ENCODE data around the gene MED27.

Gene MED27

DNA sequence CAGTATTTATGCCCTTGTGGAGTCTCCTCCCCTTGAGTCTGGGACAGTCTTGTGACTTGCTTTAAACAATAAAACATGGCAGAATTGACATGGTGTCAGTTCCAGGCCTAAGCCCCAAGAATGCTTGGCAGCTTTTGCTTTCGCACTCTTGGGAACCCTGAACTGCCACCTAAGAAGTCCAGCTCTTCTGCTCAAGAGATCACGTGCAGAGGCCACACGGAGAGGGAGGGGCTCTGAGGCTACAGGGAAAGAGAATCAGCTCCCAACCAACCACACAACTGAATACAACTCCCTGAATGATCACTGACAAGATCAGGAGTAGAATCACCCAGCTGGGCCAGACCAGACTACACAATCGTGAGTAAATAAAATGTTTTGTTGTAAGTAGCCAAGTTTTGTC lies 97.6 kb downstream of the MED27 start:
- no peak for DNase-seq (ENCODE audit: low read depth in 1 of 2, low spot score in 1 of 2)
- Histone ChIP-seq H3K27me3 (ENCODE audit: insufficient read depth, poor library complexity, severe bottlenecking) (no peaks in the 10 kb centered on the region), H3K27ac (replicated peaks) (no peak overlapping the region), H3K4me3 (replicated peaks; ENCODE audit: insufficient read depth, low read length) (no peak overlapping the region)
- TF ChIP-seq GABPA (IDR thresholded peaks at IDR 0.05; ENCODE audit: low read depth) (no peak), POLR2AphosphoS5 (IDR thresholded peaks at IDR 0.05; ENCODE audit: low read depth) (no peak), CTCF (IDR thresholded peaks at IDR 0.05; ENCODE audit: insufficient read depth, low read length) (no peak), SPI1 (IDR thresholded peaks at IDR 0.05; ENCODE audit: borderline replicate concordance, low read depth) (no peak)
- TF ChIP-seq, protein P1, sequence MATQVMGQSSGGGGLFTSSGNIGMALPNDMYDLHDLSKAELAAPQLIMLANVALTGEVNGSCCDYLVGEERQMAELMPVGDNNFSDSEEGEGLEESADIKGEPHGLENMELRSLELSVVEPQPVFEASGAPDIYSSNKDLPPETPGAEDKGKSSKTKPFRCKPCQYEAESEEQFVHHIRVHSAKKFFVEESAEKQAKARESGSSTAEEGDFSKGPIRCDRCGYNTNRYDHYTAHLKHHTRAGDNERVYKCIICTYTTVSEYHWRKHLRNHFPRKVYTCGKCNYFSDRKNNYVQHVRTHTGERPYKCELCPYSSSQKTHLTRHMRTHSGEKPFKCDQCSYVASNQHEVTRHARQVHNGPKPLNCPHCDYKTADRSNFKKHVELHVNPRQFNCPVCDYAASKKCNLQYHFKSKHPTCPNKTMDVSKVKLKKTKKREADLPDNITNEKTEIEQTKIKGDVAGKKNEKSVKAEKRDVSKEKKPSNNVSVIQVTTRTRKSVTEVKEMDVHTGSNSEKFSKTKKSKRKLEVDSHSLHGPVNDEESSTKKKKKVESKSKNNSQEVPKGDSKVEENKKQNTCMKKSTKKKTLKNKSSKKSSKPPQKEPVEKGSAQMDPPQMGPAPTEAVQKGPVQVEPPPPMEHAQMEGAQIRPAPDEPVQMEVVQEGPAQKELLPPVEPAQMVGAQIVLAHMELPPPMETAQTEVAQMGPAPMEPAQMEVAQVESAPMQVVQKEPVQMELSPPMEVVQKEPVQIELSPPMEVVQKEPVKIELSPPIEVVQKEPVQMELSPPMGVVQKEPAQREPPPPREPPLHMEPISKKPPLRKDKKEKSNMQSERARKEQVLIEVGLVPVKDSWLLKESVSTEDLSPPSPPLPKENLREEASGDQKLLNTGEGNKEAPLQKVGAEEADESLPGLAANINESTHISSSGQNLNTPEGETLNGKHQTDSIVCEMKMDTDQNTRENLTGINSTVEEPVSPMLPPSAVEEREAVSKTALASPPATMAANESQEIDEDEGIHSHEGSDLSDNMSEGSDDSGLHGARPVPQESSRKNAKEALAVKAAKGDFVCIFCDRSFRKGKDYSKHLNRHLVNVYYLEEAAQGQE (IDR thresholded peaks at IDR 0.05; ENCODE audit: insufficient replicate concordance, low read depth): no peak

GRCh38 chr9:131981116-131981776 lies 98.4 kb downstream of the MED27 start:
- TF ChIP-seq GABPA (IDR thresholded peaks at IDR 0.05; ENCODE audit: low read depth): no peak
- TF ChIP-seq CTCF (IDR thresholded peaks at IDR 0.05; ENCODE audit: insufficient read depth, low read length): no peak
- TF ChIP-seq POLR2AphosphoS5 (IDR thresholded peaks at IDR 0.05; ENCODE audit: low read depth): no peak
- TF ChIP-seq, protein P1 (IDR thresholded peaks at IDR 0.05; ENCODE audit: insufficient replicate concordance, low read depth): no peak
- TF ChIP-seq SPI1 (IDR thresholded peaks at IDR 0.05; ENCODE audit: borderline replicate concordance, low read depth): no peak
- Histone ChIP-seq H3K27ac (replicated peaks) (no peak overlapping the region), H3K4me3 (replicated peaks; ENCODE audit: insufficient read depth, low read length) (no peak overlapping the region), H3K27me3 (ENCODE audit: insufficient read depth, poor library complexity, severe bottlenecking) (no peaks in the 10 kb centered on the region)
- DNase-seq (ENCODE audit: low read depth in 1 of 2, low spot score in 1 of 2): no peak

DNA sequence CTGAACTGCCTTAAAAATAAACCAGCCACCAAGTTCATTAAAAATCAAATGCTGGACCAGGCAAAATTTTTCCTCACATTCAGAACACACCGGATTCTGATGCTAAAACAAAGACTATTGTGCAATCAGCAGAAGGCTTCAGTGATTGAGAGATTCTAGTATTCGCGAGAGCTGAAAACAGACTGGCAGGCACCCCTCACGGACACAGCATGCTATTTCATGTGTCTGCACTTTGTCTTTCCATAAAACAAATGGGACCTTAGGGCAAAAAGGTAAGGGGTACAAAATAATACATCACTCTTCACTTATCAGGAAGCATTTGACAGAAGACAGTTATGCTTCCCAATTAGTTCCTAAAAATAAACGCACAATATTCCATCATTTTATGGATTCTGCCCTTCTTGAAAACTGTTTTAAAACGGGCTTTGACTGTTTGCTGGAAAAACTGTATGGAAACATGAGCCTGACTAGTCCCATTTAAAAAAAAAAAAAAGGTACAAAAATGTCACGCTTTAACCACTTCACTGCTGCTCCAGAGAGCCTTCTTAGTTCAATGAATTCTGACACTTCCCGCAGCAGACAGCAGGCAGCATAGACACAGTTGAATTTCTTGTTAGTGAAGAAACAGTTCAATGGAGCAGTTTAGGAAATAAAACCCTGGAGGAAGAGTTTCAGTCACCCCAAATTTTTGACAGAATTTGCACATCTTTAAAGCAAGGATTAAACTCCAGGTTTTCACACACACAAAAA lies 99.2 kb downstream of the MED27 start:
- TF ChIP-seq CTCF (IDR thresholded peaks at IDR 0.05; ENCODE audit: insufficient read depth, low read length) (no peak), POLR2AphosphoS5 (IDR thresholded peaks at IDR 0.05; ENCODE audit: low read depth) (no peak), GABPA (IDR thresholded peaks at IDR 0.05; ENCODE audit: low read depth) (no peak), SPI1 (IDR thresholded peaks at IDR 0.05; ENCODE audit: borderline replicate concordance, low read depth) (no peak)
- TF ChIP-seq, protein P1 (IDR thresholded peaks at IDR 0.05; ENCODE audit: insufficient replicate concordance, low read depth): no peak
- DNase-seq (ENCODE audit: low read depth in 1 of 2, low spot score in 1 of 2): no peak
- Histone ChIP-seq H3K27ac (replicated peaks) (no peak overlapping the region), H3K4me3 (replicated peaks; ENCODE audit: insufficient read depth, low read length) (no peak overlapping the region), H3K27me3 (ENCODE audit: insufficient read depth, poor library complexity, severe bottlenecking) (no peaks in the 10 kb centered on the region)

Data from HL-60 (cell line).